H1 (cell line): ENCODE results near the gene ZBTB44. TPM values are rescaled to one million over a fixed set of nuclear protein-coding genes. Genes with fewer than 3 reads are reported as not detected.

Source experiments
- EP300 ChIP-seq, 2 experiments: IDR thresholded peaks; 1 replicate in 1 of 2; 2 replicates in 1 of 2; pipeline ENCODE4 v1.6.1; 2011 to 2012; ENCODE audit warnings: low read depth in 2 of 2, low read length in 2 of 2, mild to moderate bottlenecking in 2 of 2, borderline replicate concordance in 1 of 2, inconsistent platforms in 1 of 2, moderate library complexity in 1 of 2
- HDAC2 ChIP-seq, 2 experiments: fragments of 300-600 bp in 1 of 2; sonication (generic) in 1 of 2; IDR thresholded peaks; 2 replicates each; pipeline ENCODE4 v1.6.1; 2011 to 2012; ENCODE audit warnings: low read depth in 2 of 2, low read length in 2 of 2, mild to moderate bottlenecking in 2 of 2, moderate library complexity in 2 of 2, borderline replicate concordance in 1 of 2, inconsistent platforms in 1 of 2
- KDM5A ChIP-seq: fragments of 200-600 bp; IDR thresholded peaks from 2 replicates; pipeline ENCODE4 v1.7.1; 2012; ENCODE audit warnings: mild to moderate bottlenecking, low read length, inconsistent platforms, mixed read lengths
- SP1 ChIP-seq: IDR thresholded peaks from 2 replicates; pipeline ENCODE4 v1.6.1; 2011; ENCODE audit warnings: low read depth, low read length
- polyA plus RNA-seq, 7 experiments: library from polyadenylated mRNA; depleted of rRNA in 3 of 7; stranded (reverse) in 5 of 7; unstranded in 2 of 7; fragments of >200 nt in 5 of 7; fragments of 200-250 nt in 2 of 7; gene quantifications; 1 replicate in 5 of 7; 2 replicates in 1 of 7; 4 replicates in 1 of 7; pipeline versions ENCODE4 v1.2.1 to v1.2.3, GENCODE V29; 2011 to 2013; ENCODE audit warnings: missing spikeins in 2 of 7, mixed read lengths in 2 of 7
- total RNA-seq: library from RNA; stranded (reverse); fragmentation: NEBNext Ultra II Directional; extraction: Animal tissue kit (Norgen Biotek cat#: 25700); gene quantifications from 2 replicates; pipeline ENCODE4 v1.2.1, GENCODE V29; 2021

The ZBTB44 gene
- total and polyA plus RNA-seq, 2 of the 8 experiments (the other 6 are each of a cell fraction or from before 2014, with no cell fraction given) = 37.2 to 158 TPM

- TF ChIP-seq KDM5A = no peak
- no peak for TF ChIP-seq EP300 (IDR thresholded peaks at IDR 0.05; ENCODE audit: borderline replicate concordance in 1 of 2, low read depth in 2 of 2, low read length in 2 of 2)
- no peak for TF ChIP-seq HDAC2 (IDR thresholded peaks at IDR 0.05; ENCODE audit: borderline replicate concordance in 1 of 2, low read depth in 2 of 2, low read length in 2 of 2)
- TF ChIP-seq SP1 = no peak
Observed at GRCh38 chr11:130327716-130328115, 13.0 kb upstream of the ZBTB44 start (continued).
